ACC112 (cell line): ENCODE results near the gene GUCY2D.
"Not testable (repeated sequence)": the region's sequence is repeated elsewhere in the genome, so short reads cannot be mapped to it uniquely, and the experiment has no call there.

Source experiments
- H2AFZ ChIP-seq: fragments of 200-600 bp; sonication (generic); one replicate; pipeline ENCODE4 v1.6.0; 2017; ENCODE audit warnings: antibody characterized with exemption, low read length; ENCODE audit not compliant: unreplicated experiment
- H3K27ac ChIP-seq: fragments of 200-600 bp; sonication (generic); 2 replicates; pipeline ENCODE4 v1.5.1; 2014; ENCODE audit warnings: low read depth, mild to moderate bottlenecking, antibody characterized with exemption, low read length, moderate library complexity
- H3K27me3 ChIP-seq: fragments of 200-600 bp; sonication (generic); 2 replicates; pipeline ENCODE4 v1.6.1; 2014; ENCODE audit warnings: mild to moderate bottlenecking, antibody characterized with exemption, low read length, moderate library complexity, mixed read lengths; ENCODE audit not compliant: insufficient read depth
- H3K36me3 ChIP-seq: fragments of 200-600 bp; sonication (generic); 2 replicates; pipeline ENCODE4 v1.6.1; 2016; ENCODE audit warnings: mild to moderate bottlenecking, antibody characterized with exemption, low read length, moderate library complexity, mixed read lengths; ENCODE audit not compliant: insufficient read depth
- H3K4me1 ChIP-seq: fragments of 200-600 bp; sonication (generic); one replicate; pipeline ENCODE4 v1.6.1; 2016; ENCODE audit warnings: low read length, mixed read lengths; ENCODE audit not compliant: insufficient read depth, unreplicated experiment, control insufficient read depth
- H3K4me3 ChIP-seq: fragments of 200-600 bp; sonication (generic); 2 replicates; pipeline ENCODE4 v1.5.1; 2014; ENCODE audit warnings: mild to moderate bottlenecking, low read depth, low read length
- H3K79me2 ChIP-seq: fragments of 200-600 bp; sonication (generic); one replicate; pipeline ENCODE4 v1.6.0; 2016; ENCODE audit warnings: low read length; ENCODE audit not compliant: control insufficient read depth, unreplicated experiment, insufficient read depth

The GUCY2D gene

DNA sequence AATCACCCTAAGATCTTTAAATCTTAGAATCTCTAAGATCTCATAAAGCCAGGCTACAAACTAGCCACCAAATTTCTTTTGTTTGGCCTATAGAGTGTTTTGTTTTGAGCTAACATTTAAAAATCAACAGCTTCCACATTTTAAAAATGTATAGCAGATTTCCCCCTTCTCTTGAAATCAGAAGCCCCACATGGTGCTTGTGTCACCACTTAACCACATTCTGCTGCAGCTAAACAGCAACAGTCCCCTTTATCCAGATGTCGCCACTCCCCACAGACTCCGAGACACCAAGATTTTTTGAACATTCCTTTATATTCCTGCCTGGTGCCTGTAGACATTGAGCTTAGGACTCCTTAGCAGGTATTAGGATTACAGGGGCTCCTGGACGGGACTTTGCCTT, 16.0 kb downstream of the GUCY2D start:
- Histone ChIP-seq H2AFZ (no peak overlapping the region), H3K79me2 (no peaks in the 10 kb centered on the region), H3K27ac (no peak overlapping the region), H3K36me3 (no peaks in the 10 kb centered on the region), H3K4me3 (no peak overlapping the region), H3K4me1 (peaks cover 23% of the 10 kb centered on the region), H3K27me3 (no peaks in the 10 kb centered on the region)

DNA sequence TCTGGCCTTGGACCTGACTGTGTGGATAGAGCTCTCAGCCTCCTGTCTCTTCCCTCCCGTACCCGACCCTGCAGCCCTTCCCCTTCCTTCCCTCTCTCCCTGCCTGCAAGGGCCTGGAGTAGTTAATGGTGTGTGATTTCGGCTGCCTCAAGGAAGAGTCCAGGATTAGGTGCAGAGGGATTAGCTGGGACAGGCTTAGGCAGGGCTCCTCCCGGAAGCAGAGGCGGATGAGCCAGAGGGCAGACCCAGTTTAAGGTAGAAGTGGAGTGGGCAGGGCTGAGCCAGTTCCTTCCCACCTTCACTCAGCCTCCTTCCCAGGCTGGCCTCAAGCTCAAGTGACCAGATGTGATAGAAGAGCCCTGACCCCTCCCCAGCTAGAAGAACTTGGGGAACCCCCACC, 16.8 kb downstream of the GUCY2D start:
- Histone ChIP-seq H2AFZ (peak overlapping the region; percentile 51), H3K4me1 (peaks cover 23% of the 10 kb centered on the region), H3K4me3 (no peak overlapping the region), H3K27me3 (no peaks in the 10 kb centered on the region), H3K79me2 (no peaks in the 10 kb centered on the region), H3K36me3 (no peaks in the 10 kb centered on the region), H3K27ac (no peak overlapping the region)

DNA sequence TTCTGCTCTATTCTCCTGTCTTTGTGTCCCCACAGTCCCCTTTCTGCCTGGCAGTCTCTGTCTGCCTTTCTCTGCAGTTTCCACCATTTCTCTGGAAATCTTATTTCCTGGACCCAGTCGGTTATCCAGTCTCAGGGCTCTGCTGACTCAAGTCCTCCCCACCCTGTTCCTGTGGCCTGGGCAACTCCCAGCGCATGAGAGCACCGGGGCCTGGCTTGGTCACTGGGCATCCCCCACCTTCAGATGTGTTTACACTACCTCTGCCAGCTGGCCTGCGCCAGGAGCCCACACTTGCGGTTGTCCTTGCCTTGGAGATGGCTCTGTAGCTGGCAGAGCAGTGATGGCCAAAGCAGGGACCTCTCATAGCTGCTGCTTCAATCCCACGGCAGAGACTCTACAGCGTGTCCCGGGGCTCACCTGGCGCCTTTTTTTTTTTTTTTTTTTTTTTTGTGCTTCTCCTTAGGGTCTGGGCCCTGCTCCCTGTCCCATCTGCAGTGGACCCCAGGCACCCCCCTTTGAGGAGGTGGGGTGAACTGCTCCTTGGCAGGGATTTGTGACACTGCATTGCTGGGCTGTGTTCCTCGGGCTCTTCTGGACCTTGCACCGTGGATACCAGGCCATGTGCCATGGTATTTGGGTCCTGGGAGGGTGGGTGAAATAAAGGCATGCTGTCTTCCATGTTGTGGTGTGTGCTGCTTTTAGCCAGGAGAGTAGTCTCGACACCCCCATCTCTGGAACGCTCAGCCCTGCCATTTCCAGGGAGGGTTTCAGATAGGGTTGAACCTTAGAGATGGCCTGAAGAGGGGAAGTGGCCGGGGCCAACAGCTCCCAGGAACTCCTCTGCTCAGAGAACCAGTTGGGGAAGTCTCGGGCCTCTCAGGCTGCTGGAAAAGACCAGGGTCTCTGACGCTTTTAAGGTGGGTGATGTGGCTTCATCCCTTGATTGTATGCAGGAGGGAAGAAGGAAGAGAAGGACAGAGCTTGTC, 17.5 kb downstream of the GUCY2D start:
- Histone ChIP-seq H3K27ac (no peak overlapping the region), H3K4me1 (peaks cover 23% of the 10 kb centered on the region), H2AFZ (peak overlapping the region; percentile 51), H3K4me3 (no peak overlapping the region), H3K36me3 (no peaks in the 10 kb centered on the region), H3K79me2 (no peaks in the 10 kb centered on the region), H3K27me3 (no peaks in the 10 kb centered on the region)

DNA sequence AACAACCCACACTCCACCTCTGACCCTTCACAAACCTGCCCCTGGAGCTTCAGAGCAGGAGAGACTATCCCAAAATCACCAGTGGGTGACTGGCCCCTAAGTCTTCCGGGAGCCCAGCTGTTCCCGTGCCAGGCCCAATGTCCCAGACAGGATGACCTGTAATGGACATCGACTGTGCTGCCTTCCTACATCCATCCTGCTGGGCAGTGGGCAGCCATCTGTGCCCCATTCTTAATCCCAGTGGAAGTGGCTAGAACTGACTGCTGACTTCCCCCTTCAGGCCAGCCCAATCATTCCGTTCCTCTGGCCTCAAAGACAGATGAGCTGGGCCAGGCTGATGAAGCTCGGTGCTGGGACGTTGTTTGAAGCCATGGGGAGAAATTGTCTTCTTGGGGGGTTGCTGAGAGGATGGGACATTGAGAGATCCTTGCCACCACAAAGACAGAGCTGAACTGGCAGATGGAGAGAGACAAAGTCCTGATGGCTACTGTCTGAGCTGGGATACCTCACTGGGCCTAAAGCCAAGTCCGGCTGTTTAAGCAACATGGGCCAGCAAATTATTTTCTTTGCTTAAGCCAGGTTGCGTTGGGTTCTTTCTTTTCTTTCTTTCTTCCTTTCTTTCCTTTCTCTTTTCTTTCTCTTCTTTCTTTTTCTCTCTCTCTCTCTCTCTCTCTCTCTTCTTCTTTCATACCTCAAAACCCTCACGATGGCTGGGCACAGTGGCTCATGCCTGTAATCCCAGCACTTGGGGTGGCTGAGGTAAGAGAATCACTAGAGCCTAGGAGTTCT, 18.6 kb downstream of the GUCY2D start:
- no peak overlapping the region for H3K4me3 ChIP-seq
- H3K27ac ChIP-seq, result no peak overlapping the region
- H3K79me2 ChIP-seq, result no peaks in the 10 kb centered on the region
- peaks cover 23% of the 10 kb centered on the region for H3K4me1 ChIP-seq
- H3K27me3 ChIP-seq, result no peaks in the 10 kb centered on the region; the same call in 1 of the 2 replicates
- H2AFZ ChIP-seq, result no peak overlapping the region
- no peaks in the 10 kb centered on the region for H3K36me3 ChIP-seq

GRCh38 chr17:8021565-8022359, 19.3 kb downstream of the GUCY2D start:
- Histone ChIP-seq H3K27ac (no peak overlapping the region), H3K36me3 (no peaks in the 10 kb centered on the region), H2AFZ (no peak overlapping the region), H3K27me3 (no peaks in the 10 kb centered on the region; the same call in 1 of the 2 replicates), H3K79me2 (no peaks in the 10 kb centered on the region), H3K4me3 (no peak overlapping the region), H3K4me1 (peaks cover 17% of the 10 kb centered on the region)

- Histone ChIP-seq H3K36me3 (no peaks in the 10 kb centered on the region), H3K27me3 (peaks cover 6% of the 10 kb centered on the region), H3K27ac (no peak overlapping the region), H2AFZ (no peak overlapping the region), H3K4me1 (peaks cover 10% of the 10 kb centered on the region), H3K4me3 (no peak overlapping the region), H3K79me2 (no peaks in the 10 kb centered on the region)
Observed at GRCh38 chr17:8022360-8023003, 20.1 kb downstream of the GUCY2D start.

DNA sequence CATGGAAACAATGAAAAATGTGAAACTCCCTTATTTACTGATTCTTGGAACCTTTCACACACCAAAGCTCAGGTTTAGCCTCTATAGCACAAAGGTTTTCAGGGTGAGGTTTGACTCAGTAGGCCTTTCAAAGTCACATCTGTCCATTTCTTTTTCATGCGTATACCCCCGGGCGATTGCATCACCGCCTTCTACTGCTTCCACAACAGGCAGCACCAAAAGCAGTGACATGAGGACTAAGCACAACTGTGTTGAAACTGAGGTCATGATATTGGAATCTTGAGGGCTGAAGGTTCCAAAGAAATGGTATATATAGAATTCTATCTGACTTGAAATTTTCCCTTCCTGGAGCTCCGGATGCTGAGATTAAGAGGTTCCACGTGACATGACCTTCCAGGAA, 21.7 kb downstream of the GUCY2D start:
- not testable (repeated sequence) for H2AFZ ChIP-seq, H3K79me2 ChIP-seq, H3K4me1 ChIP-seq, H3K4me3 ChIP-seq, H3K27ac ChIP-seq, H3K36me3 ChIP-seq
- H3K27me3 ChIP-seq, result peaks cover 23% of the 10 kb centered on the region

DNA sequence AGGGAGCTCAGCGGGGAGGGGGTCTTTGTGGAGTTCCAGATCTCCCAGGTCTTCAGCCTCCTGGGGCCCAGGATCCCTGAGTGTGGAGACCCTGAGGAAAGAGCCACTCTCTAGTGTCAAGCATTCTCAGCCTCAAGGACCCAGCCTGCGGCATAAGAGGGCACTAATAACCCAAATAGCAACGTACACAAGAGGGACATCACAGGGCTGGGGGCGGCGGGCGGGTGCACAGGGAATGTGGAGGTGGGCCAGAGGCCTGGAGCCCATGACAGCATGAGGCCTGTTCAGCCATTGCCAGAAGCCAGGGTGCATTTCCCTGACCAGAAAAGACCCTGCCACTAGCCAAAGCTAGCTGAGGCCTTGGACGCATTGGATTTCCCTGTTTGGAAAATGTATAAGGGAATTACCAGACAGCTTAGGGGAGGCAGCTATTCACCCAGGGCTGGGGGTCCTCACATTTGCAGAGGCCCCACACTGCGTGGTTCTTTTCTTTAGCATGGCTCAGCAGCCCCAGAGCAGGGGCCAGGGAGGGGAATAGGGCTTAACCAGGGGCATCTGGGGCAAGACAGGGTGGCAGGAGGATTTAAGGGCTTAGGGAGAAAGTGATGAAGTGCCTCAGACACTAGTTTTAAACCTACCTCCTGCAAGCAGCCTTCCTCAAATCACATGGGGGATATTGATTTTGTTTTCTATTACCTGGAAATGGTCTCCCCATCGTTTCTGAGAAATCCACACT, 22.9 kb downstream of the GUCY2D start:
- H3K36me3 ChIP-seq, result no peaks in the 10 kb centered on the region
- H3K4me3 ChIP-seq, result no peak overlapping the region
- H2AFZ ChIP-seq, result no peak overlapping the region
- H3K27me3 ChIP-seq, result peaks cover 26% of the 10 kb centered on the region
- H3K79me2 ChIP-seq, result no peaks in the 10 kb centered on the region
- H3K4me1 ChIP-seq, result no peaks in the 10 kb centered on the region
- no peak overlapping the region for H3K27ac ChIP-seq

- H3K4me1 ChIP-seq, result no peaks in the 10 kb centered on the region
- H3K27me3 ChIP-seq, result peaks cover 29% of the 10 kb centered on the region
- H3K36me3 ChIP-seq, result no peaks in the 10 kb centered on the region
- no peaks in the 10 kb centered on the region for H3K79me2 ChIP-seq
- H3K27ac ChIP-seq, result no peak overlapping the region
- no peak overlapping the region for H2AFZ ChIP-seq
- H3K4me3 ChIP-seq, result no peak overlapping the region
Observed at GRCh38 chr17:8029121-8029520, 26.7 kb downstream of the GUCY2D start.
